GM21423 (cell line): ENCODE data around the gene DCC.

Experiments
- ATAC-seq: cut with Tn5 transposase; IDR thresholded peaks from one replicate; pipeline ENCODE4 v1.9.1; 2021; ENCODE audit warnings: mild to moderate bottlenecking, moderate library complexity; ENCODE audit not compliant: unreplicated experiment

DCC gene

DNA sequence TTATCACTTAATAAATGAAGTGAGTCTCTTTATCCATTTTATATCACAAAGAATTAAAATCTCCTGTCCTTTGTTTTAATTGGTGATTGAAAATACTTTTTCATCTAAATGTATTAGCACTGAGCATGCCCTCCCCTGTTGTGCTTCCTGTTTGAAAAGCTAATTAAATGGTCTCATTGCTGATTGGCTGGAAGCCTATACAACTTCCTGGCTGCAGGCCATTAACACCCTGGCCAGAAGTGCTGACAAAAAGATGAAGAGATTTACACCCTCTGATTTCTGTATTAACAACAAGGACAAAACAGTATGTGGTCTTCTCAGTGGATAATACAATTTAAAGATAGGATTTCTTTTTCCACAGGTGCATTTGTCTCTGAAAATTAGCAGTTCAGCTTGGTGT, 548.0 kb downstream of the DCC start:
- no peak for ATAC-seq

DNA sequence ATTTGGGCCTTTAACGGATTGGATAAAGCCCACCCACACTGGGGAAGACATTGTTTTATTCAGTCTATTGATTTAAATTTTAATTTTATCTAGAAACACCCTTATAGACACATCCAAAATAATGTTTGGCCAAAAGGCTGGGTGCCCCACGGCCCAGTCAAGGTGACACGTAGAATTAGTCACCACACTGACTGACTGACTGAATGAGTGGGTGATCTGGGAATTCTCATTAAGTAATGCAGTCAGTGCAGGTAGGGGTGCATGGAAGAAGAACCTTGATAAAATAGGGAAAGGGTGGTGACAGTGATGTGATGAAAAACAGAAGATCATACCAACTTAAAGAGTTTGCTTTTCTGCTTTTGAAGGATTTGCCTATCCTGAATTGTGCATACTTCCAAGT, 554.8 kb downstream of the DCC start:
- ATAC-seq: no peak

DNA sequence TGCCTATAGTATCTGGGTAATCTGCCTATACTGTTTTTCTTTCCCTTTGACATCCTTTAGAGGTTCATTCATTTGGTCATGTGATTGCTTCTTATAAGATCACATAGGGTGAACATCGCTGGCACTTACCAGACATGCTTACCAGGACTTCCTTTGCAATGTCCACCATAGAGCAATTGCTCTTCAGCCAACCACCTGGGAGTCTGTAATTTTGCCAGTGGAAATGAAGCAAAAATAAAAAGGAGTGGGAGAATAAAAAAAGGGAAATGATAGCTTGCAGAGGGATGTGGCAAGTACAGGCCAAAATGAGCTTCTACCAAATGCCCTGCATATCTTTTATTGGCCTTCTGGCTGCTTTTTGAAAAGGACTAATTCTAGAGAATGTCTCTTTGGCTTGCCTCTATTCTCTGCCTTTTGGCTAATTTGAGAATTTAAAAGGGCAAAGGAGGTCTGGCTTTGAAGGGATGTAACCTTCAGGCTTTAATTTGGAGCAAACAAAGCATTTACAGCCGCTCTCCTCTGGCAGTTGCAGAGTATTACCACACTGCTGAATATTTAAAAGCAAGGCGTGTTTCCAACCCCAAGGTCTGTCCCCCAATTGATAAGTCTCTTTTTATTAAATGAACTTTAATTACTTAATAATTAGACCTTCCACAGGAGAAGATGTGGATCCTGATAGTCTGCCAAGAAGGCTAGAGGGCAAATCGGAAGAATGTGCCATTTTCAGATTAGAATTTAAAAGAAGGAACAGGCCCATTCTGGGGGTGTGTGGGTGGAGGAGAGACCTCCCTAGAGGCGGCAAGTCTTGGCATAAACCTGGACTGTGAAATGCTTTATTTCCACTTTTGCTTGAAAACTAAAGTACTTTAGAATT, 557.9 kb downstream of the DCC start:
- ATAC-seq: no peak

DNA sequence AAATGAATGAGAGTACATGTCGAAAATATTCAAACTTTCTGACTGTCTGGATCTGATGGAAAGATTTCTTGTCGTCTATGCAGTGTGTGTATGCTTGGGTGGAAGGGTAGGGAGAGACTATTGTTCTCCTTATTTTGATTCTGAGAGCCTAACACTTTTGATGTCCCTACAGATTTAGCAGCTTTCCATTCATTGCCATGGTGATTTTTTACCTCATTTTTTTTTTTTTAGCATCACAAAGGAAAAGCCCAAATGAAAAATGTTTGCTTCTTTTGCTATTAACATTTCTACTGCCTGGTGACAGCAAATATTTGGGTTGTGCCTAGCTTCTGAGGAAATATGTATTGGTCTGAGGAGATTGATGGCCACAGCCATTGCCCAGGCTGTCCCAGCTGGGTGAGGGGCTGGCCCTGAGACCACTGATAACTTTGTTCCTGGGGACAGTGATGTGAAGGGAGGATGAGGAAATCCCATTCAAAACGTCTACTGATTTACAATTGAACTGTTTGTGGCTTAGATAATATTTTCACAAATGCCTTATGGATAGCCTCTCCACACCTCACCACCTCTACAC, 558.6 kb downstream of the DCC start:
- no peak for ATAC-seq

DNA sequence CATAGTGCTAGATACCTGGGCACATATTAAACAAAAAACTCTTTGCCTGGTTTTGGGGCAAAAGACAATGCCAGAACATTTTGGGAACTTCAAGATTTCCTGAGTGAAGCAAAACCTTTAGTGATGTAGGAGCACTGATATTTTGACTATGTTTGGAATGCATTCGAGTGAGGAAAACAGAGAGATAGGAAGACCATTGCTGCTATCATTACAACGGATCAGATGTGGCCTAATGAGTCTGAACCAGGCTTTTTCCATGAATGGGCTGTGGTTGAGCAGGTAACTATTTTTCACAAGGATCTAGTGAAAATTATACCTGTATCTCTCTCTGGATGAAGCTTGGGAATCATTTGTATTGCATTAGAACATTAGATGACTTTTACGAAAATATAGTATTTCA, 562.2 kb downstream of the DCC start:
- ATAC-seq: no peak

- no peak for ATAC-seq
Observed at GRCh38 chr18:52903857-52904256, 563.9 kb downstream of the DCC start.

GRCh38 chr18:52907543-52908308, 567.7 kb downstream of the DCC start:
- no peak for ATAC-seq

GRCh38 chr18:52914148-52914547, 574.2 kb downstream of the DCC start:
- ATAC-seq: no peak

DNA sequence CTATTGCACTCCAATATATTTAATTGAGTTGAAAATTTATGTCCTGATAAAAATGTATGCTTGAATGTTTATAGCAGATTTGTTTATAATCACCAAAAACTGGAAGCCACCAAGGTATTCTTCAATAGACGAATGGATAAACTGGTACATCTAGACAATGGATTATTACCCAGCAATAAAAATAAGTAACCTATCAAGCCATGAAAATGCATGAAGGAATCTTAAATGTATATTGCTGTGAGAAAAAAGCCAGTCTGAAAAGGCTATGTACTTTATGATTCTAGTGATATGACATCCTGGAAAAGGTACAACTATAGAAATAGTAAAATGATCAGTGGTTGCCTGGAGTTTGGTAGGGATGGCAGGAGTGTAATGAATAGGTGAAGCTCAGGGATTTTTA, 580.7 kb downstream of the DCC start:
- ATAC-seq: no peak

- no peak for ATAC-seq
Observed at GRCh38 chr18:52933356-52933755, 593.4 kb downstream of the DCC start.

GRCh38 chr18:52936931-52937330, 596.9 kb downstream of the DCC start:
- no peak for ATAC-seq

DNA sequence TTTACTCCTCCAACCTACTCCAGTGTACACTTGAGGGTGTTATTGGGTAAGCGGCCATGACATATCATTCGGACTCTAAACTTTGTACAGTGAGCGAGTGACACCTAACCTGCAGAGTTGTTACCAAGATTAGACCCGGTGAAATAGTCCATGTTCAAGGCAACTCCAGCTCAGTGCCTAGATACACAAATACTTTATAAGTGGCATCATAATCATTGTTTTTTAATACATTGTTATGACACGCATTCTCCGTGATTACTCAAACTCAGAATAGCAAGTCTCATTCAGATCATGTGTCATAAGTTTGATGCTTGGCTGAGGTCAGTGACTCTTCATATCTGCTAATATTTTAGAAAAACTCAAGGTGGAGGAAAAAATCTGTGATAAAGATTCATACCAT, 597.8 kb downstream of the DCC start:
- no peak for ATAC-seq

DNA sequence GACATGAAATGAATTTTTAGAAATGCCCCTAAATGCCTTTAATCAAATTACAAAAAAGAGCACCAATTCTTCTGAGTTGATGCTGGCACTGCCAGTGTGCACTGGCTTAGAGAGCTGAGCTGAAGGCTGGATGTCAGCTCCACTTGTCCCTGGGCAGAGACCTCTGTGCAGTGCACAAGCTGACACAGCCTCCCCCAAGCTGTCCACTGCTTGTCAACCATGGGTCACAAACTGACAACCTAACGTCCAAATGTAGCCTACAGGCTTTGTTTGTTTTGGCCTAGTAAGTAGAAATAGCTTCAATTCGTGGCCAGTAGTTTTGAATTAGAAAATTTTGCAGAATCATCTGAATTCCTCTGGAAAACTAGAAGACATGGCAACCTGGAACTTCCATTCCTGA, 605.6 kb downstream of the DCC start:
- no peak for ATAC-seq

DNA sequence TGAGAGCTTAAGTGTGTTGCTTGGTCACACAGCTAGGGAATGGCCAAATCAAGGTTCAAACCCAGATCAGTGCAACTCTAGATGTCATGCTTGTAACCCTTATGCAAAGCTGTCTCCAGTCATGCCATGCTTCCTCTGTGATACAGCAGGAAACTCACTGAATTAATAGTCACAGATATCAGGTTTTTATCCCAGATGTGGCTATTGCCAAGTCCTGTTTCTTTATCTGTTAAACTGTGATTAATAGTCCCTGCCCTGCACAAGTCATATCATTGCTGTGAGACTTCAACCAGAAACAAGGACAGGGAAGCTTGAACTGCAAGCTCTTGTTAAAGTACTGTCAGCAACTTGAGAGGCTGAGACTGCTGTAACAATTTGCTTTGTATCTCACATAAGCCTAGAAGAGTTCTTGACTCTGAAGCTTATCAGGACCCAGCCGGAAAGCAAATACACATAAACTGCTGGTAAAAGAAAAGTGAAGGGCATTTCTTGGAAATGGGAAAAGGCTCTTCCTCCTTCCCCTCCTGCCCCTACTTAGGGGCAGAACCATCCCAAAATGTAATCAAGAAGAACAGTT, 609.0 kb downstream of the DCC start:
- ATAC-seq: no peak

- no peak for ATAC-seq
Observed at GRCh38 chr18:52950155-52950554, 610.2 kb downstream of the DCC start.

- no peak for ATAC-seq
Observed at GRCh38 chr18:52953387-52953786, 613.4 kb downstream of the DCC start.

DNA sequence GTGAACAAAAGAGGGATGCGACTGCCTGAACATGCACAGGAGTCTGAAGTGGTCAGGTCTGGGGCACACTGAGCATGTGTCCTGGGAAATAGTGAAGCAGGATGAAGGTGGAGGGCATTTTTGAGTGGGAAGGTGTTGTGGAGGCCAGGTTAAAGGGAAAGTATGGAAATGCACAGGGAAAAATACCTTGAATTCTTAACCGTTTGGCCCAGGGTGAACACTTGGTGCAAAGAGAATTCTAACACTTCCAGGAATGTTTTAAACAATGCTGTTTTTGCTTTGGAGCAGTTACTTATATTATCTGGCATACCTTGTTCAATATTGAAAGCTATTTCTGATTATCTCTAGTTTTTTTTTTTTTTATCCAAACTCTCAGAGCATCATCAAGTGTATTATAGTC, 623.5 kb downstream of the DCC start:
- ATAC-seq: no peak

DNA sequence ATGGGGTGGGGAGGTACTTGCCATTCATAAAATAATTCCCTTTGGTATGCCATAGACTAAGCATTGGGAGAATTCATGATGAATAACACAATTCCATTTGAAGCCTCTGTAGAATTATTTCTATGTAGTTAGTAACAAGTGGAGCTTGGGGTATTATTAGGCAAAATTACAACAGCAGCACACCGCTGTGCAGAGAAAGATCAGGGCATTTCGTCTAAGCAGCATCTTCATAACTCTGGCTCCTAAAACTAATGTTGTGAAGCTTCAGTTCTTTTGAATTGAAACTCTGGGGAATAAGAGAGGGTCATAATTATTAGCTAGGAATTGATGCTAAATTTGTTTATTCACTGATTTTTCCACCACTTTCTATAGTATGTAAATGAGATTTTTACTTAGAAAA, 630.7 kb downstream of the DCC start:
- no peak for ATAC-seq

DNA sequence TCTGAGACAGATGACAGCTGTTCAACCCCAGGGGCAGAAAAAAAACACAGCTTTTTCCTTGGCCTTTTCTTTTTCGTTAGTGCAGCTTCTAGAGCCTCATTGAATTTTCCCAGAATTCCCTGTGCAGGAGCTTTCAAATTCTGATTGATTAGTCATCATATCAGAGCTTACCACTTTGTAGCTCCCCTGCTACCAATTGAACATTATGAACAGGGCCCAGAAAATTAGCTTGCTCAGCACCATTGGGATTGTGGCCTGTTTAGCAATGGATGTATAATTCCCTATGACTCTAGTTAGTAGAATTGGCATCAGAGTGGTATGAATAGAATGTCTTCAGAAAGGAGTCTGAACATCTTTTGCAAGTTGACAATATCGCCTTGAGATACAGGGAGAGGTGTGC, 631.1 kb downstream of the DCC start:
- no peak for ATAC-seq

DNA sequence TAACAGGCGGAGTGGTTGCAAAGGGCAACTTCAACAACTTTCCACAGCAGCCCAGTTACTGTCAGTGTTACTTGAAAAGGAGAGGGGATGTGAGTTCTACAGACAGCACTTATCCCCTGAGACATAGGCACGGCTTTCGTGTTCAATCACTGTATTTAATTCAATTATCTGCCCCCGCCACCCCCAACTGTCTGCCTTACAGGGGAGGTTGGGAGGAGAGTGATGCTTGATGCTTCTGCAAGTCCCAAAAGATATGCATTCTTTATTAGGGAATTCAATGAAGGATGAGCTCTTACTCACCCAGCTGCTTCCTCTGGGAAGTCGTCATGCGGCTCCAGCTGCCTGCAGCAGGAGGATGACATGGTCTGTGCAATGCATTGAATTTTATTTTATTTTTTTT, 639.9 kb downstream of the DCC start:
- no peak for ATAC-seq

- no peak for ATAC-seq
Observed at GRCh38 chr18:52991246-52991645, 651.2 kb downstream of the DCC start.

- no peak for ATAC-seq
Observed at GRCh38 chr18:52992041-52992440, 652.0 kb downstream of the DCC start.
